ENCODE measurements around the gene SAP30BP. TPM values are rescaled to one million over a fixed set of nuclear protein-coding genes. Genes with fewer than 3 reads are reported as not detected.

Gene SAP30BP
- total and polyA plus RNA-seq, 2 of the 8 experiments (the other 6 are each of a cell fraction or from before 2014, with no cell fraction given) = 63.3 to 79.9 TPM

DNA sequence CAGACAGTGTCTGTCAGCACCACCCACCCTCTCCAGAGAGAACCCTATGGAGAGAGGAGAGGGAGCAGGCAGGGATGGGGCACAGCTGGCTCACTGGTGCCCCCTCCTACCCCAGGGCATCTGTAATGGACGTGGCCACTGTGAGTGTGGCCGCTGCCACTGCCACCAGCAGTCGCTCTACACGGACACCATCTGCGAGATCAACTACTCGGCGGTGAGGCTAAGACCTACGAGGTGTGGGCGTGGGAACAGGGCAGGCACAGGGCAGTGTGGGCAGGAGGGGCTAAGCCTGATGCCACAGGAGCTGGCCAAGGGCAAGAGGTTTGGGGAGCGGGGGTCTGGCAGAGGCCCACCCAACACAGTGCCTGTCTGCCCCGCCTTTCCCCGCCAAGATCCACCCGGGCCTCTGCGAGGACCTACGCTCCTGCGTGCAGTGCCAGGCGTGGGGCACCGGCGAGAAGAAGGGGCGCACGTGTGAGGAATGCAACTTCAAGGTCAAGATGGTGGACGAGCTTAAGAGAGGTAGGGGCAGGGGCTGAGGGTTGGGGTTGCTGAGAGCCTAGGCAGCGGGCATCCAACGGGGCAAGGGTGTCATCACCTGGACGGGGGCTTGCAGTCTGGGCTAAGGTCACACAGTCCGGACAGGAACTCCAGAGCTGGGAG lies 69.2 kb downstream of the SAP30BP start (continued):
- TF ChIP-seq BRCA1 (IDR thresholded peaks at IDR 0.05; ENCODE audit: low read depth, low read length) = no peak
- no peak for TF ChIP-seq EGR1 (IDR thresholded peaks at IDR 0.05; ENCODE audit: borderline replicate concordance, low read depth, low read length)
- TF ChIP-seq CEBPB (IDR thresholded peaks at IDR 0.05; ENCODE audit: low read depth, low read length) = no peak
- no peak for TF ChIP-seq YY1 (IDR thresholded peaks at IDR 0.05; ENCODE audit: low read depth, low read length)
- no peak for TF ChIP-seq SP2 (IDR thresholded peaks at IDR 0.05; ENCODE audit: low read length)
- TF ChIP-seq SP4 (IDR thresholded peaks at IDR 0.05; ENCODE audit: low read length) = no peak
- no peak for TF ChIP-seq SIRT6 (IDR thresholded peaks at IDR 0.05; ENCODE audit: low read length)
- TF ChIP-seq TAF7 (optimal IDR thresholded peaks at IDR 0.05; ENCODE audit: borderline replicate concordance, low read depth, low read length) = no peak

All from H1 (cell line).